HG02610 (cell line): ENCODE results near the gene RNU6-1.

Experiments used
- ATAC-seq: cut with Tn5 transposase; IDR thresholded peaks from one replicate; pipeline ENCODE4 v1.9.1; 2021; ENCODE audit warnings: mild to moderate bottlenecking, moderate library complexity; ENCODE audit not compliant: unreplicated experiment

The RNU6-1 gene

DNA sequence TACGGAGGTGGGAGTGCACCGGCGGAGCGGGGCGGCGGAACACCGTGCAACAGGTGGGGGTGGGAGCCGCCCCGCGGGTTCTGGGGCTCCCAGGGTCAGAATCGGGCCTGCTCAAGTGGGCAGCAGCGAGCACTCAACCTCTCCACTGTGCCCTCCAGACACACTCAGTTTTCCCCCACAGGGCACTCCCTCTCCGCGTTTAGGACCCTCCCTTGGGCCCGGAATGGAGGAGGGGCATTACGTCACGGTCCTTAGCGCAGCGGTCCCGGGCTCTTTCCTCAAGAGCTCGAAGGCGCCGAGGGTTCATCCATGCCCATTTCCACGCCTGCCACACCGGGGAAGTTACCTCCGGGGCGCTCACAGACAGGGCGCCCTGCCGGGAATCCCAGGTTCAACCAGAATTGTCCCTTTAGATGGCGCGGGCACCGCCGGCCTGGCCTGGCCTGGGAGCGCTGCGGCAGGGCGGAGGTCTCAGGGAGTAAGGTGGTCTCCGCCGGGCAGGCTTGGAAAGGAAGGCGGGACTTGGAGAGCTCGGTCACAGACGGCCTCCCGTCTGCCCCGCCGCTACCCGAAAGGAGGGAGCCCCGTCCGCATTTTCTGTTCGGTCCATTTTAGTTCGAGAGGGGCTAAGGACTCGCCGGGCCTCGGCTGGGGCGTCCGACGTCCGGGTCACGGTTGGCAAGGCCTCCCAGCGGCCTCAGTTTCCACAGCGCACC is 5.1 kb downstream of the RNU6-1 start:
- ATAC-seq = no peak

- ATAC-seq = no peak
These were observed 5.9 kb downstream of the RNU6-1 start for GRCh38 chr15:67833710-67834511.

DNA sequence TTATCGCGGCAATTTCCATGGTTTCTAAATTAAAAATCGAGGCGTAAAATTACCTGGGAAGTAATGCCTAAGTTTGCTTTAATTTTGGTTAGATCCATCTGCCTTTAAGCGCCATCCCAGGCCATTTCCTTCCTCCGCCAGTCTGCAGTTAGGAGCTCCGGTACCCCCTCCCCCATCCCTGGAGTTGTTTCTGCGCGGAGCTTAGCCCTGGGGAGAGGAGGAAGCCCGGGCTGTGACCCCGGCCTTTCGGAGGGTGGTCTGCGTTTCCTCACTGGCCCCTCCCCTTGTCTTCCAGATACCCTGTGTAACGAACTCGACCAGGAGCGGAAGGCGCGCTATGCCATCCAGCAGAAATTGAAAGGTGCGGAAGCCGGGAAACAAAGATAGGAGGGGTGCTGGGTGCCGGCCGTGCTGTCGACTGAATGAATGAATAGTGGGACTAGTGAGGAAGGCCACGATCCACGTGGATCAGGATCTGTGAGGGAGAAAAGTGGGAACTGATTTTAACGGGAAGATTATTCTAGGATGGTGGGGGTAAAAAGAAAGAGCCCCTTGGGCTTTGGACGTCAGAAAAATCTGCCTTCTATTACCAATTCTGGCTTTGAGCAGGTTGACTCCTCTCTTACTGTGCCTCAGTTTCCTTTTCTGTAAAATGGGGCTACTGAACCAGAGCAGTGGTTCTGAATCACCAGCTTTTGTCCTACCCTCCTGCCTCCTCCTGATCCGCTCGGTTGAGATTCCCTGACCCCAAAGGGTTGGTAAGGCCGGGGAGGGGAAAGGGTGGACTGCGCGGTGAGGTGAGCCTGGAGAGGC is 6.7 kb downstream of the RNU6-1 start:
- no peak for ATAC-seq

- no peak for ATAC-seq
These were observed 7.8 kb downstream of the RNU6-1 start for GRCh38 chr15:67832031-67832551.

- ATAC-seq = no peak
These were observed 8.5 kb downstream of the RNU6-1 start for GRCh38 chr15:67831363-67831762.

- ATAC-seq = no peak
These were observed 10.0 kb downstream of the RNU6-1 start for GRCh38 chr15:67829647-67830504.

DNA sequence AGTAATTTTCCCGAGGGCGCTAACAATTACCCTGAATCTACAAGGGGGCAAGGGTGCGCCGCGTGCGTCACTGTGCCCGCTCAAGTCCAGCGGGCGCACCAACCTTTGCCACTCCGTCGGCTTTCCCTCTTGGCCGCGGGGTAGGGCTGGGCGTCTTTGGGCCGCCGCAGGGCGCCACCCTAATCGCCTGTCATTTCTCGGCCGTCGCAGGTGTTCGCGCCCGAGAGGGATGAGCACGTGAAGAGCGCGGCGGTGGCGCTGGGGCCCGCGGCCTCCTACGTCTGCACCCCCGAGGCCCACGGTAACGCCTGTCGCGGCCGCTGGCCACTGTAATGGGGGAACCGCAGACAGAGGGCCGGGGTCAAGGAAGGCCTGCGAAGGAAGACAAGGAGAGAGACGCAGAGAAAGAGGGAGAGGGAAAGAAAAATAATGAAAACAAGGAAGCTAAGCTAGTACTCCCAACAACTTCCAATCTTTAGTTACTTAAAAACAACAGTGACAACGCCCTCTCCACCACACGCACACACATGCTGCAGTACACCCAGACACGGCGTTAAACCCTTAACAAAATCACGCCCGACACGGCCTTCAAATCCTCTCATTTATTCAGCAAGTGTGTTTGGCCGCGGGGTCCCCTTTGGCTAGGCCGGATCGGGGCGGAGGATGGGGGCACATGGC is 10.7 kb downstream of the RNU6-1 start:
- no peak for ATAC-seq

- no peak for ATAC-seq
These were observed 11.4 kb downstream of the RNU6-1 start for GRCh38 chr15:67828278-67828968.

DNA sequence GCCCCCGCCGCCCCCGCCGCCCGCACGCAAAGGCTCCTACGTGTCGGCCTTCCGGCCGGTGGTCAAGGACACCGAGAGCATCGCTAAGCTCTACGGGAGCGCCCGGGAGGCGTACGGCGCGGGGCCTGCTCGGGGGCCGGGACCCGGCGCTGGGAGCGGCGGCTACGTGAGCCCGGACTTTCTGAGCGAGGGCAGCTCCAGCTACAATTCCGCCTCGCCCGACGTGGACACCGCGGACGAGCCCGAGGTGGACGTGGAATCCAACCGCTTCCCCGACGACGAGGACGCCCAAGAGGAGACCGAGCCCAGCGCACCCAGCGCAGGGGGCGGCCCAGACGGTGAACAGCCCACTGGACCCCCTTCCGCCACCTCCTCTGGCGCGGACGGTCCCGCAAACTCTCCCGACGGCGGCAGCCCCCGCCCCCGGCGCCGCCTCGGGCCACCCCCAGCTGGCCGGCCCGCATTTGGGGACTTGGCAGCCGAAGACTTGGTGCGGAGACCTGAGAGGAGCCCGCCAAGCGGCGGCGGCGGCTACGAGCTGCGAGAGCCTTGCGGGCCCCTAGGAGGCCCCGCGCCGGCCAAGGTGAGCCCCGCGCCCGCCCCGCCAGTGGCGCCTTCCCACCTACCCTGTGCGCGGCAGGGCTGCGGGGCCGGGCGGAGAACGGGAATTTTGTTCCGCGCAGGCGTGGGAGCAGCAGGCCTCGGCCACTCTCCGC is 12.1 kb downstream of the RNU6-1 start:
- no peak for ATAC-seq

GRCh38 chr15:67826717-67827561 is 12.9 kb downstream of the RNU6-1 start:
- no peak for ATAC-seq

GRCh38 chr15:67825881-67826716 is 13.7 kb downstream of the RNU6-1 start:
- no peak for ATAC-seq

- no peak for ATAC-seq
These were observed 14.6 kb downstream of the RNU6-1 start, which contains the start of gene SKOR1 for GRCh38 chr15:67824976-67825880. TSS of gene SKOR1 (plus strand) at chr15:67825509. CDS start at chr15:67825603, 94 bp downstream.

DNA sequence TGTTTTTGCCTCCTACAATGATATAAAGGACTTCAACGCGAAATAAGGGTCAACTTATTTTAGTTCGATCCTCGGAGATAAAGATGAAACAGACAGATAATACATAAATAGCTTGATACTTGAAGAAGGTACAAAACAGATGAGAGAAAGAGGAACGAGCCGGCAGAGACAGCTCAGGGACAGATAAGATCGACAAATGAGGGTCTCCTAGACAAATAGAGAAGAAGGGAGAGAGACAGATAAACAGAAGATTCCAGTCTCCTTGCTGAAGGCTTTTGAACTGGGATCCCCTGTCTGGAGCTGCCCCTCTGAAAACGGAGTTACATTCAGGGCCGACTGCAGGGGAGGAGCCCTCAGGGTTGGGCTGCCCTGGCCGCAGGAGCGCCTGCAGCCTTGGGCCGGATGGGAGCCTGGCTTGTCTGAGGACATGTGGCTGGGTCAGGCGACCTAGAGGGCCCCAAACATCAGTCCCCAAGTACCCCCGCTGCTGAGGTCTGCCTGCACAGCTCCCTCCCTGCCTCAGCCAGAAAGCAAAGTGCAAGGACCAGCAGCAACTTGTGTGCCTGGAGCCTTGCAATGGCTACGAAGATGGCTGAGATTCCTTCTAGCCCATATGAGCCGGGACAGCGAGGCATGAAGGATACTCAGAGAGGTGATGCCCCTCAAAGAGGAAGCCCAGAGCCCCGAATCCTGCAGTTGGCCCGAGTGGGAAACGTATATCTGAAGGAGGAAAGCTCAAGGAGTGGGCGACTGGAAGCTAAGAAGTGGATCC is 15.5 kb downstream of the RNU6-1 start:
- ATAC-seq = no peak

DNA sequence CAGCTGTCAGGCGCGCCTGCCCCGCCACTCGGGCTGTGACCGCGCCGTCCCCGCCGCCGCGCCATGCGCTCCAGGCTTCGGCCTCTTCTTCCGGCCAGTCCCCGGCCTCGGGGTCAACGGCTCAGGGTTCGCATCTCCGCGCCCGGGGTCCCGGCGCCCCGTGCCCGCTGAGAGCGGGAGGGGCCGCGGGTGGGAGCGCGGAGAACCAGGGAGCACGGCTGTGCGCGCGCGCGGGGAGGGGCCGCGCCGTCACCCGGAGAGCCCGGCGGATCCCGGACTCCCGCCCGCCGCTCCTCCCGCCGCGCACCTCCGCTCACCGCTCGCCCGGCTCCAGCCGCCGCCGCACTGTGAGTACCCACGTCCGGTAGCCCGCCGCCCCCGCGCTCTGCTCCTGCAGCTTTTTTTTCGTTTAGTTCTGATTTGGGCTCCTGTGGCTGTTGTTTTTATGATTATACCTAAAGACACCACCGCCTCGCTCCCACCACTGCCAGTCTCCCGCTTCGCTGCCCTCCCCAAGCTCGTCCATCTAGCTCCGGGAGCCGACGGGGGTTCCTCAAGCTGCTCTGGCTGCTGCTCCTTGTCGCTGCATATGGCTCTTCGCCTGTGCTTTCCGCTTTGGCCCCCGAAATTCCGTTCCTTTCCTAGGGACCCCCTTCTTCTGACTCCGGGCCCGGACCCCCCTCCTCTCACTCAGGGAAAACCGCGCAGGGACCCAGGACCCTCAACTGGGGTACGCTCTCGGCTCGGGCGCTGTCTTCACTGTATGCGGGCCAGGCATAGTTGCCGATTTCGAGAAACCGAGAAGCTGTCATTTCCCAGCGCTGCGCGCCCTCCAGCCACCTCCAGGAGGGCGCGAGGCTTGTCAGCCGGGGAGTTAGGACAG is 16.3 kb downstream of the RNU6-1 start:
- ATAC-seq = no peak
